ENCODE data around the gene DPPA4.

The DPPA4 gene

GRCh38 chr3:109334572-109334971 is 2.8 kb downstream of the DPPA4 start:
- TF ChIP-seq CTCF (IDR thresholded peaks at IDR 0.05; ENCODE audit: insufficient read depth, low read length, poor library complexity, severe bottlenecking): no peak
- Histone ChIP-seq H3K36me3 (ENCODE audit: control insufficient read depth, insufficient read depth, low read length) (no peaks in the 10 kb centered on the region), H3K27me3 (replicated peaks; ENCODE audit: control insufficient read depth, insufficient read depth, low read length) (no peaks in the 10 kb centered on the region), H3K4me3 (replicated peaks; ENCODE audit: low read depth, low read length) (no peak overlapping the region)
- no peak for DNase-seq (ENCODE audit: extremely low read depth, insufficient read length)

- H3K27me3 ChIP-seq (replicated peaks; ENCODE audit: control insufficient read depth, insufficient read depth, low read length): no peaks in the 10 kb centered on the region
- TF ChIP-seq CTCF (IDR thresholded peaks at IDR 0.05; ENCODE audit: insufficient read depth, low read length, poor library complexity, severe bottlenecking): no peak
- no peak overlapping the region for H3K4me3 ChIP-seq (replicated peaks; ENCODE audit: low read depth, low read length)
- no peak for DNase-seq (ENCODE audit: extremely low read depth, insufficient read length)
- H3K36me3 ChIP-seq (ENCODE audit: control insufficient read depth, insufficient read depth, low read length): no peaks in the 10 kb centered on the region
Observed at GRCh38 chr3:109331692-109332091, 5.7 kb downstream of the DPPA4 start.

- Histone ChIP-seq H3K27me3 (replicated peaks; ENCODE audit: control insufficient read depth, insufficient read depth, low read length) (no peaks in the 10 kb centered on the region), H3K4me3 (replicated peaks; ENCODE audit: low read depth, low read length) (no peak overlapping the region), H3K36me3 (ENCODE audit: control insufficient read depth, insufficient read depth, low read length) (no peaks in the 10 kb centered on the region)
- no peak for TF ChIP-seq CTCF (IDR thresholded peaks at IDR 0.05; ENCODE audit: insufficient read depth, low read length, poor library complexity, severe bottlenecking)
- no peak for DNase-seq (ENCODE audit: extremely low read depth, insufficient read length)
Observed at GRCh38 chr3:109330405-109330804, 6.9 kb downstream of the DPPA4 start.

GRCh38 chr3:109328202-109328601 is 9.1 kb downstream of the DPPA4 start:
- no peak for TF ChIP-seq CTCF (IDR thresholded peaks at IDR 0.05; ENCODE audit: insufficient read depth, low read length, poor library complexity, severe bottlenecking)
- H3K36me3 ChIP-seq (ENCODE audit: control insufficient read depth, insufficient read depth, low read length): no peaks in the 10 kb centered on the region
- H3K4me3 ChIP-seq (replicated peaks; ENCODE audit: low read depth, low read length): no peak overlapping the region
- no peaks in the 10 kb centered on the region for H3K27me3 ChIP-seq (replicated peaks; ENCODE audit: control insufficient read depth, insufficient read depth, low read length)
- no peak for DNase-seq (ENCODE audit: extremely low read depth, insufficient read length)

GRCh38 chr3:109325657-109326056 is 11.7 kb downstream of the DPPA4 start:
- H3K4me3 ChIP-seq (replicated peaks; ENCODE audit: low read depth, low read length): no peak overlapping the region
- no peak for TF ChIP-seq CTCF (IDR thresholded peaks at IDR 0.05; ENCODE audit: insufficient read depth, low read length, poor library complexity, severe bottlenecking)
- no peak for DNase-seq (ENCODE audit: extremely low read depth, insufficient read length)
- no peaks in the 10 kb centered on the region for H3K27me3 ChIP-seq (replicated peaks; ENCODE audit: control insufficient read depth, insufficient read depth, low read length)
- no peaks in the 10 kb centered on the region for H3K36me3 ChIP-seq (ENCODE audit: control insufficient read depth, insufficient read depth, low read length)

GRCh38 chr3:109325109-109325508 is 12.2 kb downstream of the DPPA4 start:
- TF ChIP-seq CTCF (IDR thresholded peaks at IDR 0.05; ENCODE audit: insufficient read depth, low read length, poor library complexity, severe bottlenecking): no peak
- no peak overlapping the region for H3K4me3 ChIP-seq (replicated peaks; ENCODE audit: low read depth, low read length)
- DNase-seq (ENCODE audit: extremely low read depth, insufficient read length): no peak
- no peaks in the 10 kb centered on the region for H3K36me3 ChIP-seq (ENCODE audit: control insufficient read depth, insufficient read depth, low read length)
- H3K27me3 ChIP-seq (replicated peaks; ENCODE audit: control insufficient read depth, insufficient read depth, low read length): no peaks in the 10 kb centered on the region

Measured in GM06990 (cell line).